Neutrophil (primary cell): ENCODE measurements around the gene SUPT20HL1.

Experiments used
- H3K27ac ChIP-seq: fragments of 200-600 bp; sonication (generic); 2 replicates; pipeline ENCODE4 v1.5.1; 2016; ENCODE audit warnings: mild to moderate bottlenecking, moderate library complexity
- H3K27me3 ChIP-seq: fragments of 200-600 bp; sonication (generic); 2 replicates; pipeline ENCODE4 v1.6.0; 2016; ENCODE audit warnings: mild to moderate bottlenecking
- H3K36me3 ChIP-seq: fragments of 200-600 bp; sonication (generic); 2 replicates; pipeline ENCODE4 v1.5.1; 2017
- H3K4me1 ChIP-seq, 2 experiments: fragments of 200-600 bp in 1 of 2; sonication (generic) in 1 of 2; 1 replicate in 1 of 2; 2 replicates in 1 of 2; pipeline versions ENCODE4 v1.5.1 to v1.6.1; 2013 to 2016; ENCODE audit warnings: low read depth in 1 of 2, low read length in 1 of 2, mild to moderate bottlenecking in 1 of 2, moderate library complexity in 1 of 2; ENCODE audit not compliant: control insufficient read depth in 1 of 2, insufficient read depth in 1 of 2
- H3K4me3 ChIP-seq, 2 experiments: fragments of 200-600 bp in 1 of 2; sonication (generic) in 1 of 2; 1 replicate in 1 of 2; 2 replicates in 1 of 2; pipeline ENCODE4 v1.5.1; 2013 to 2016; ENCODE audit warnings: low read depth in 1 of 2, low read length in 1 of 2, mild to moderate bottlenecking in 1 of 2, moderate library complexity in 1 of 2
- H3K9me3 ChIP-seq: fragments of 200-600 bp; sonication (generic); 2 replicates; pipeline ENCODE4 v1.5.1; 2016
- CTCF ChIP-seq: fragments of 200-600 bp; sonication (generic); IDR thresholded peaks from 2 replicates; pipeline ENCODE4 v1.5.1; 2016; ENCODE audit warnings: antibody characterized with exemption

The SUPT20HL1 gene

GRCh38 chrX:24375600-24376131, 15.2 kb downstream of the SUPT20HL1 start:
- no peak overlapping the region for H3K27ac ChIP-seq
- H3K9me3 ChIP-seq: no peaks in the 10 kb centered on the region
- no peaks in the 10 kb centered on the region for H3K36me3 ChIP-seq
- TF ChIP-seq CTCF: no peak
- no peaks in the 10 kb centered on the region for H3K4me1 ChIP-seq
- peaks cover 12% of the 10 kb centered on the region for H3K27me3 ChIP-seq
- H3K4me3 ChIP-seq: no peak overlapping the region

GRCh38 chrX:24376403-24376802, 16.0 kb downstream of the SUPT20HL1 start:
- peaks cover 5% of the 10 kb centered on the region for H3K27me3 ChIP-seq

GRCh38 chrX:24377195-24377594, 16.8 kb downstream of the SUPT20HL1 start:
- Histone ChIP-seq H3K4me1 (no peaks in the 10 kb centered on the region), H3K4me3 (no peak overlapping the region), H3K9me3 (no peaks in the 10 kb centered on the region), H3K27ac (no peak overlapping the region), H3K27me3 (peaks cover 5% of the 10 kb centered on the region), H3K36me3 (no peaks in the 10 kb centered on the region)
- no peak for TF ChIP-seq CTCF

More at GRCh38 chrX:24376403-24376802, 16.0 kb downstream of the SUPT20HL1 start:
- TF ChIP-seq CTCF: no peak
- no peaks in the 10 kb centered on the region for H3K4me1 ChIP-seq
- H3K36me3 ChIP-seq: no peaks in the 10 kb centered on the region
- H3K9me3 ChIP-seq: no peaks in the 10 kb centered on the region
- H3K4me3 ChIP-seq: no peak overlapping the region
- no peak overlapping the region for H3K27ac ChIP-seq

GRCh38 chrX:24377911-24378468, 17.6 kb downstream of the SUPT20HL1 start:
- Histone ChIP-seq H3K9me3 (no peaks in the 10 kb centered on the region), H3K4me1 (no peaks in the 10 kb centered on the region), H3K36me3 (no peaks in the 10 kb centered on the region), H3K4me3 (no peak overlapping the region), H3K27ac (no peak overlapping the region), H3K27me3 (peaks cover 5% of the 10 kb centered on the region)
- TF ChIP-seq CTCF: no peak

- Histone ChIP-seq H3K27ac (no peak overlapping the region), H3K9me3 (no peaks in the 10 kb centered on the region), H3K36me3 (no peaks in the 10 kb centered on the region), H3K4me3 (no peak overlapping the region), H3K27me3 (peaks cover 5% of the 10 kb centered on the region), H3K4me1 (no peaks in the 10 kb centered on the region)
- TF ChIP-seq CTCF: no peak
Measured at GRCh38 chrX:24378706-24379105, 18.3 kb downstream of the SUPT20HL1 start.
